Trophoblast cell (in vitro differentiated cells and primary cell): ENCODE results near the gene MKNK1.

Experiments used
- DNase-seq, 2 donors: peaks; one replicate each; pipeline ENCODE4 v3.0.0-alpha.2; 2016
- H2AFZ ChIP-seq: 2 replicates; pipeline ENCODE4 v1.6.1; 2013; ENCODE audit warnings: low read length, moderate library complexity, mild to moderate bottlenecking; ENCODE audit not compliant: insufficient read depth, poor library complexity
- H2AK5ac ChIP-seq: 2 replicates; pipeline ENCODE4 v1.6.1; 2013; ENCODE audit warnings: mild to moderate bottlenecking, low read length
- H2BK120ac ChIP-seq: 2 replicates; pipeline ENCODE4 v1.6.1; 2013; ENCODE audit warnings: low read length, mild to moderate bottlenecking, moderate library complexity; ENCODE audit not compliant: insufficient read depth, poor library complexity
- H2BK12ac ChIP-seq: 2 replicates; pipeline ENCODE4 v1.6.1; 2013; ENCODE audit warnings: mild to moderate bottlenecking, low read length, moderate library complexity
- H2BK5ac ChIP-seq: 2 replicates; pipeline ENCODE4 v1.6.1; 2013; ENCODE audit warnings: low read length, low read depth, moderate library complexity, mild to moderate bottlenecking; ENCODE audit not compliant: poor library complexity
- H3K14ac ChIP-seq: 2 replicates; pipeline ENCODE4 v1.6.1; 2013; ENCODE audit warnings: mild to moderate bottlenecking, low read length
- H3K18ac ChIP-seq: 2 replicates; pipeline ENCODE4 v1.6.1; 2013; ENCODE audit warnings: mild to moderate bottlenecking, low read length
- H3K23ac ChIP-seq: 2 replicates; pipeline ENCODE4 v1.6.1; 2013; ENCODE audit warnings: low read length
- H3K27ac ChIP-seq: 2 replicates; pipeline ENCODE4 v1.5.1; 2013; ENCODE audit warnings: low read depth, mild to moderate bottlenecking, inconsistent platforms, low read length, moderate library complexity
- H3K27me3 ChIP-seq: 2 replicates; pipeline ENCODE4 v1.6.1; 2013; ENCODE audit warnings: inconsistent platforms, mild to moderate bottlenecking, low read length, moderate library complexity; ENCODE audit not compliant: insufficient read depth
- H3K36me3 ChIP-seq, 2 experiments: 1 replicate in 1 of 2; 2 replicates in 1 of 2; pipeline ENCODE4 v1.6.1; 2013; ENCODE audit warnings: low read length in 2 of 2, mild to moderate bottlenecking in 2 of 2, moderate library complexity in 1 of 2; ENCODE audit not compliant: insufficient read depth in 2 of 2, control insufficient read depth in 1 of 2
- H3K4ac ChIP-seq: 2 replicates; pipeline ENCODE4 v1.6.1; 2013; ENCODE audit warnings: low read depth, mild to moderate bottlenecking, low read length, moderate library complexity
- H3K4me1 ChIP-seq, 2 experiments: 1 replicate in 1 of 2; 2 replicates in 1 of 2; pipeline ENCODE4 v1.6.1; 2013; ENCODE audit warnings: low read length in 2 of 2, mild to moderate bottlenecking in 2 of 2, moderate library complexity in 1 of 2; ENCODE audit not compliant: insufficient read depth in 2 of 2, control insufficient read depth in 1 of 2
- H3K4me2 ChIP-seq: 2 replicates; pipeline ENCODE4 v1.6.1; 2013; ENCODE audit warnings: inconsistent platforms, mild to moderate bottlenecking, low read length, moderate library complexity
- H3K4me3 ChIP-seq: 2 replicates; pipeline ENCODE4 v1.5.1; 2013; ENCODE audit warnings: mild to moderate bottlenecking, low read depth, low read length, inconsistent platforms
- H3K79me1 ChIP-seq: one replicate; pipeline ENCODE4 v1.6.1; 2013; ENCODE audit warnings: low read length
- H3K79me2 ChIP-seq: 2 replicates; pipeline ENCODE4 v1.6.1; 2013; ENCODE audit warnings: low read length, mild to moderate bottlenecking; ENCODE audit not compliant: control insufficient read depth, insufficient read depth, poor library complexity
- H3K9ac ChIP-seq: 2 replicates; pipeline ENCODE4 v1.6.1; 2013; ENCODE audit warnings: mild to moderate bottlenecking, low read length
- H3K9me3 ChIP-seq: 2 replicates; pipeline ENCODE4 v1.6.1; 2013; ENCODE audit warnings: low read depth, mild to moderate bottlenecking, control low read depth, inconsistent platforms, low read length; ENCODE audit not compliant: insufficient read depth
- H4K12ac ChIP-seq: 2 replicates; pipeline ENCODE4 v1.6.1; 2013; ENCODE audit warnings: low read depth, mild to moderate bottlenecking, low read length, moderate library complexity
- H4K8ac ChIP-seq: 2 replicates; pipeline ENCODE4 v1.6.1; 2013; ENCODE audit warnings: low read depth, mild to moderate bottlenecking, low read length, moderate library complexity
- H4K91ac ChIP-seq: one replicate; pipeline ENCODE4 v1.6.1; 2013; ENCODE audit warnings: low read depth, mild to moderate bottlenecking, low read length, moderate library complexity
- WGBS: extraction: QIAGEN DNeasy Blood & Tissue Kit; methylation state at CpG from one replicate; pipeline ENCODE4 v1.1.7; 2013; ENCODE audit warnings: missing lambda C conversion rate; ENCODE audit not compliant: insufficient read length, insufficient coverage; ENCODE audit errors: extremely low coverage; 5-methylcytosine and 5-hydroxymethylcytosine counted together

MKNK1 gene

DNA sequence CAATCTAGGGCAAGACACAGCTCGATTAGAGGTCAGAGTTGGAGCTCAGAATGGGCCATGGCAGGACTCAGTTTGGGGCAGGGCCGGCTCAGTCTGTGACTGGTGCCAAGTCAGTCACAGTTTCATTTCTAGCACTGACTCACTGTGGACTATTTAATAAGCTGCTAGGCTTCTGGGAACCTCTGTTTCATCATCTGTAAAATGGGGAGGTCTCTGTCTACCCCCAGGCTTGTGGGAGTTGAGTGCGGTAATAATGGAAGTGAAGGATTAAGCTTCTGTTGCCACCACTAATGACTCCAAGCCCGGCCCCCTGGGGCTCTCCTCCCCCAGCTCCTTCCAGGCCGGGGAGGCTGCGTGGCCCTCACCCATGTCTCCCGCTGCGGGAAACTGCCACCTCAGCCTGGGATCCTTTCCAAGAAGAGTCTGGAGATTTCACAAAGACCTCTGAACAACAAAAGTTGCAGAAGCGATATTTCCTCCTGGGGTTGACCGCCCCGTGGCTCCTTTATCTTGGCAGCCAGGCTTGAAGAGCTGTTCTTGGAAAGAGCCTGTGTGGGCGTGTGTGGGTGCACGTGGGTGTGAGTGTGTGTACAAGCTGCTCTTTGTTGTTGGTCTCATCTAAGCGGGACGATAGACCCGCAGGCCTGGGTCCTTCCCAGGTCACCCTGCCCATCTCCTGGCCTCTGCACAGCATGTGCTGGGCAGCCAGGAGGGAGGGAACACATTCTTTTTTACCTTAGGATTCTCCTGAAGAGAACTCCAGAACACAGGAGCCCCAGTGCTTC, 81.7 kb downstream of the MKNK1 start:
- Histone ChIP-seq H4K91ac (no peak overlapping the region), H2BK120ac (no peak overlapping the region), H3K14ac (no peak overlapping the region), H3K27me3 (peaks cover 19% of the 10 kb centered on the region), H3K79me1 (peaks cover 4% of the 10 kb centered on the region), H4K12ac (no peak overlapping the region), H2BK5ac (no peak overlapping the region), H3K4me3 (no peak overlapping the region), H3K79me2 (no peaks in the 10 kb centered on the region), H2AK5ac (no peak overlapping the region), H4K8ac (no peak overlapping the region), H2AFZ (no peak overlapping the region), H3K9me3 (peaks cover 2% of the 10 kb centered on the region), H3K4me2 (no peak overlapping the region), H3K23ac (no peak overlapping the region), H3K4ac (no peak overlapping the region), H3K36me3 (no peaks in the 10 kb centered on the region), H3K27ac (no peak overlapping the region), H3K9ac (no peak overlapping the region), H3K18ac (no peak overlapping the region), H3K4me1 (peaks cover 12 to 13% of the 10 kb centered on the region in 2 experiments), H2BK12ac (no peak overlapping the region)
- peak in 1 of 2 donors; percentile 2 for DNase-seq
- WGBS, result no CpG with 5 or more reads among the region's 16 CpGs

DNA sequence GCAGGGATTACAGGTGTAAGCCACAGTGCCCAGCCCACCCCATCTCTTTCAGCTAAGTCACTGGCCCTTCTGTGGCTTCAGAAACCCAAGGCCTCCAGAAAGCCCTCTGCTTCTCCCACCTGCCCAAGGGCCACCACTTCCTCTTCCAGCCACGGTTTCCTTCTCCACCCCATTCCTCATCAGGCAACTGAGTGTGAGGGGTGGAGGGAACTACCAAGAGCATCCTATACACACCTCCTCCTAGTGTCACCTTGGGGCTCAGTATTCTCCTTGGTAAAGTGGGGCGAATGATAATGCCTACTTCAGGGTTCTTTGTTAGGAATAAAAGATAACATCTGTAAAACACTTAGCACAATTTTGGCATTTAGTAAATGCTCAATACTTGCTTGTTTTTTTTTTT, 82.7 kb downstream of the MKNK1 start:
- Histone ChIP-seq H3K14ac (no peak overlapping the region), H3K18ac (no peak overlapping the region)
- WGBS, result no CpG with 5 or more reads among the region's 2 CpGs

DNA sequence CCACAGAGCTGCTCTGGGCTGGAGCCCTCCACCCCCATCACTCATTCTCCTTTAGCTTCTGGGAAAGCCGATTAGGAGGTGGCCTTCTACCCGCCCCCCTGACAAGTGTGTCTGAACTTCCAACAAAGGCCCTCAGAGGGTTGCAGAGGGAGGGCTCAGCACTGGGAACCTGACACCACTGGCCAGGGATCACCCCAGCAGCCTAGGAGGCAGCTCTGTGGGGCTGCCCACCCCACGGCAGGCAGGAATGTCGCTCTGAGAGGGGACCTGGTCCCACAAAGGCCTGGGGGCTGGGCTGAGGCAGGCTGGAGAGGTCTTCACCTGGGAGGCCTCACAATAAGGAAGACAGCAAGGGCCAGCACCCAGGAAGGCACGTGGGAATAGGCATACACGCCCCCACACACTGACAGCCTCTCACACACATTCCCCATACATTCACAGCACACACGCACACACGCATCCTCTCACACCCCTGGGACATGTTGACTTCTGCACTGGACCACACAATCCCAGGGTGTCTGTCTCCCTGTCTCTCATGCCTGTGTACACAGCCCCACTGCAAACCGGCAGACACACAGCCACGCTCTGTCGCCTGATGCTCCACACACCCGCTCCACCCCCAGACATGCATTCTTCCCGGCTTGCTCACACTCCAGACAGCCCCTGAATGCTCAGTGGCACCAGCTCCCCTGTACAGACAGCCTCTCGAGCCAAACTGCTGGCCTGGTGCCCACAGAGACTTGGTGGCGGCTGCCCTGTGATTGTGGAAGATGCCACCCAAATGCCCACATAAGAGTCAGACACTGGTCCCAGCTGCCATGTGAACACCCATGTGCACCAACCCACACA, 83.8 kb downstream of the MKNK1 start:
- Histone ChIP-seq H2BK5ac (no peak overlapping the region), H3K27ac (peak overlapping the region; percentile 54), H3K4me3 (no peak overlapping the region), H3K14ac (no peak overlapping the region), H3K36me3 (no peaks in the 10 kb centered on the region), H3K4ac (no peak overlapping the region), H4K8ac (no peak overlapping the region), H4K12ac (no peak overlapping the region), H2AFZ (peak overlapping the region; percentile 1), H2AK5ac (no peak overlapping the region), H3K4me2 (peak overlapping the region; percentile 53), H3K9ac (no peak overlapping the region), H3K4me1 (peaks cover 18% of the 10 kb centered on the region in 2 experiments), H3K79me2 (no peaks in the 10 kb centered on the region), H4K91ac (peak overlapping the region; percentile 16), H3K27me3 (peaks cover 7% of the 10 kb centered on the region), H2BK120ac (peak overlapping the region; percentile 49), H3K23ac (no peak overlapping the region), H2BK12ac (peak overlapping the region; percentile 30), H3K18ac (no peak overlapping the region), H3K79me1 (peaks cover 4% of the 10 kb centered on the region), H3K9me3 (peaks cover 3% of the 10 kb centered on the region)
- DNase-seq, result peak in 1 of 2 donors; percentile 29
- WGBS, result no CpG with 5 or more reads among the region's 15 CpGs

More for the DNA sequence above, 82.7 kb downstream of the MKNK1 start:
- H3K4me2 ChIP-seq, result no peak overlapping the region
- H3K9me3 ChIP-seq, result peaks cover 2% of the 10 kb centered on the region
- no peaks in the 10 kb centered on the region for H3K36me3 ChIP-seq
- peaks cover 4% of the 10 kb centered on the region for H3K79me1 ChIP-seq
- H3K27ac ChIP-seq, result no peak overlapping the region
- H2BK120ac ChIP-seq, result peak overlapping the region; percentile 41
- peak overlapping the region; percentile 1 for H2BK12ac ChIP-seq
- no peak overlapping the region for H4K8ac ChIP-seq
- H3K9ac ChIP-seq, result no peak overlapping the region
- no peak overlapping the region for H2BK5ac ChIP-seq
- peaks cover 13% of the 10 kb centered on the region for H3K27me3 ChIP-seq
- peak overlapping the region; percentile 19 for H4K91ac ChIP-seq
- no peak overlapping the region for H3K4ac ChIP-seq
- H3K4me3 ChIP-seq, result no peak overlapping the region
- H3K23ac ChIP-seq, result no peak overlapping the region
- H4K12ac ChIP-seq, result no peak overlapping the region
- no peak overlapping the region for H2AK5ac ChIP-seq
- H3K4me1 ChIP-seq, result peaks cover 18% of the 10 kb centered on the region in 2 experiments
- no peak for DNase-seq
- H3K79me2 ChIP-seq, result no peaks in the 10 kb centered on the region
- H2AFZ ChIP-seq, result no peak overlapping the region

DNA sequence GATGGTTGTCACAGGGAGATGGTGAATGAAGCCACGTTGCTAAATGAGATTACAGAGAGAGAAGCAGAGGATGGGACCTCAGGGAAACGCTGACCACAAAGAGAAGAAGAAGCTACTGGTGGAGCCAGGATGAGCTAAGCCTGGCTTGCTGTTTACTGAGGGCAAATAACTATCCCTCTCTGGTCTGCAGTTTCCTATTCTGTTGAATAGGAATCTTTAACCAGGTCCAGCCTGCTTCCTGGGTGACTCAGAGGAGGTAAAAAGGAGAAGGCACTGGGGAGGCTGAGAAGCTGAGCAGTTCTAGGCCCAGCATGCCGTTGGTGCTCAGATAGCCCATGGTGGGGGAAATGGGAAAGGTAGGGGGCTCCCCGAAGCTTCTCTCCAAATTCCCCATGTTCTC, 84.9 kb downstream of the MKNK1 start:
- no peak overlapping the region for H3K9ac ChIP-seq
- no peak overlapping the region for H2AFZ ChIP-seq
- H4K12ac ChIP-seq, result no peak overlapping the region
- no CpG with 5 or more reads among the region's 4 CpGs for WGBS
- no peak overlapping the region for H2BK12ac ChIP-seq
- H3K4me2 ChIP-seq, result no peak overlapping the region
- no peak overlapping the region for H2AK5ac ChIP-seq
- H3K27ac ChIP-seq, result no peak overlapping the region
- H3K4me1 ChIP-seq, result peaks cover 18% of the 10 kb centered on the region in 2 experiments
- no peak overlapping the region for H2BK120ac ChIP-seq
- H3K27me3 ChIP-seq, result no peaks in the 10 kb centered on the region
- no peak overlapping the region for H4K91ac ChIP-seq
- no peak overlapping the region for H4K8ac ChIP-seq
- DNase-seq, result no peak
- H3K9me3 ChIP-seq, result peaks cover 4% of the 10 kb centered on the region
- no peak overlapping the region for H3K4ac ChIP-seq
- no peak overlapping the region for H3K23ac ChIP-seq
- no peaks in the 10 kb centered on the region for H3K79me2 ChIP-seq
- no peaks in the 10 kb centered on the region for H3K36me3 ChIP-seq
- no peak overlapping the region for H3K4me3 ChIP-seq
- H3K18ac ChIP-seq, result no peak overlapping the region
- no peak overlapping the region for H2BK5ac ChIP-seq
- no peak overlapping the region for H3K14ac ChIP-seq
- peaks cover 4% of the 10 kb centered on the region for H3K79me1 ChIP-seq
